WERI-Rb-1 (cell line): ENCODE results near the gene CDCP1.

Experiments
- DNase-seq: peaks from one replicate; pipeline ENCODE4 v3.0.0-alpha.2; 2020
- H3K27ac ChIP-seq: fragments of 250-450 bp; sonication (Bioruptor Pico); 2 replicates; pipeline ENCODE4 v1.5.1; 2020; ENCODE audit warnings: mild to moderate bottlenecking, moderate library complexity
- H3K27me3 ChIP-seq: fragments of 250-450 bp; sonication (Bioruptor Pico); 2 replicates; pipeline ENCODE4 v1.5.1; 2021; ENCODE audit warnings: mild to moderate bottlenecking, low read depth, moderate library complexity; ENCODE audit not compliant: insufficient read depth, severe bottlenecking
- H3K36me3 ChIP-seq: fragments of 250-450 bp; sonication (Bioruptor Pico); 2 replicates; pipeline ENCODE4 v1.5.1; 2020; ENCODE audit warnings: mild to moderate bottlenecking, moderate library complexity
- H3K4me3 ChIP-seq: 2 replicates; pipeline ENCODE4 v1.5.1; 2011; ENCODE audit warnings: low read depth, mild to moderate bottlenecking, control low read depth, low read length
- H3K9me3 ChIP-seq: fragments of 250-450 bp; sonication (Bioruptor Pico); 2 replicates; pipeline ENCODE4 v1.5.1; 2021; ENCODE audit warnings: mild to moderate bottlenecking, moderate library complexity; ENCODE audit not compliant: severe bottlenecking
- CTCF ChIP-seq: IDR thresholded peaks from 2 replicates; pipeline ENCODE4 v1.5.1; 2011; ENCODE audit warnings: low read depth, mild to moderate bottlenecking, control low read depth, inconsistent platforms, low read length

The CDCP1 gene

GRCh38 chr3:45187694-45188141, 41.5 kb upstream of the CDCP1 start:
- Histone ChIP-seq H3K4me3 (no peak overlapping the region), H3K27me3 (no peaks in the 10 kb centered on the region), H3K9me3 (no peaks in the 10 kb centered on the region), H3K36me3 (no peaks in the 10 kb centered on the region), H3K27ac (peak overlapping the region; percentile 76)
- peak; percentile 24 for DNase-seq
- no peak for TF ChIP-seq CTCF

- Histone ChIP-seq H3K4me3 (no peak overlapping the region), H3K27me3 (no peaks in the 10 kb centered on the region), H3K27ac (no peak overlapping the region), H3K36me3 (no peaks in the 10 kb centered on the region), H3K9me3 (no peaks in the 10 kb centered on the region)
- TF ChIP-seq CTCF: no peak
- no peak for DNase-seq
Observed at GRCh38 chr3:45186871-45187270, 40.7 kb upstream of the CDCP1 start.

GRCh38 chr3:45185461-45185860, 39.3 kb upstream of the CDCP1 start:
- no peak for TF ChIP-seq CTCF
- no peak overlapping the region for H3K27ac ChIP-seq
- no peaks in the 10 kb centered on the region for H3K9me3 ChIP-seq
- H3K27me3 ChIP-seq: no peaks in the 10 kb centered on the region
- no peaks in the 10 kb centered on the region for H3K36me3 ChIP-seq
- no peak overlapping the region for H3K4me3 ChIP-seq
- no peak for DNase-seq

- no peak for DNase-seq
- Histone ChIP-seq H3K36me3 (no peaks in the 10 kb centered on the region), H3K27me3 (no peaks in the 10 kb centered on the region), H3K4me3 (no peak overlapping the region), H3K9me3 (no peaks in the 10 kb centered on the region), H3K27ac (no peak overlapping the region)
- TF ChIP-seq CTCF: no peak
Observed at GRCh38 chr3:45185052-45185451, 38.9 kb upstream of the CDCP1 start.

GRCh38 chr3:45183872-45184262, 37.7 kb upstream of the CDCP1 start:
- Histone ChIP-seq H3K36me3 (no peaks in the 10 kb centered on the region), H3K9me3 (no peaks in the 10 kb centered on the region), H3K27me3 (no peaks in the 10 kb centered on the region), H3K27ac (no peak overlapping the region), H3K4me3 (no peak overlapping the region)
- TF ChIP-seq CTCF: no peak
- DNase-seq: no peak
